Left lung (tissue), 10 donors: ENCODE measurements around the gene ARHGEF4. TPM values are rescaled to one million over a fixed set of nuclear protein-coding genes. Genes with fewer than 3 reads are reported as not detected.

Source experiments
- ATAC-seq: fragments of 200-7000 bp; cut with Tn5 transposase; one replicate; pipeline ENCODE4 v1.9.1; 2020; ENCODE audit warnings: moderate library complexity
- DNase-seq, 4 donors: peaks; one replicate each; pipeline ENCODE4 v3.0.0-alpha.2; 2013 to 2020
- H3K27ac ChIP-seq, 2 donors: fragments of 200-600 bp; sonication (generic) in 1 of 2; one replicate each; pipeline versions ENCODE4 v1.5.0 to v1.8.0; 2020 to 2021
- H3K27me3 ChIP-seq, 2 donors: fragments of 200-600 bp; sonication (generic) in 1 of 2; one replicate each; pipeline versions ENCODE4 v1.5.0 to v1.8.0; 2020 to 2021
- H3K36me3 ChIP-seq, 2 donors: fragments of 200-600 bp; sonication (generic) in 1 of 2; one replicate each; pipeline versions ENCODE4 v1.5.0 to v1.8.0; 2020 to 2021
- H3K4me1 ChIP-seq, 2 donors: fragments of 200-600 bp; one replicate each; pipeline ENCODE4 v1.8.0; 2021
- H3K4me3 ChIP-seq, 2 donors: fragments of 200-600 bp; sonication (generic) in 1 of 2; one replicate each; pipeline versions ENCODE4 v1.5.0 to v1.8.0; 2020 to 2021; ENCODE audit warnings: mild to moderate bottlenecking in 1 of 2
- H3K9me3 ChIP-seq, 2 donors: fragments of 200-600 bp; sonication (generic) in 1 of 2; one replicate each; pipeline versions ENCODE4 v1.5.0 to v1.8.0; 2020 to 2021
- CTCF ChIP-seq, 2 donors: fragments of 200-600 bp; sonication (generic) in 1 of 2; IDR thresholded peaks; one replicate each; pipeline versions ENCODE4 v1.5.0 to v1.8.0; 2021; ENCODE audit warnings: antibody characterized with exemption in 2 of 2
- intact Hi-C, 2 donors: fragments of 100-400 bp; cut with DNase I; formaldehyde crosslinking; loops; one replicate each; pipeline versions ENCODE4 v1.11.2 to v1.14.2; 2022
- polyA plus RNA-seq, 6 donors: library from polyadenylated mRNA; unstranded; fragments of 120-200 nt; gene quantifications; one replicate each; pipeline ENCODE4 v1.2.1, GENCODE V29; 2013; ENCODE audit not compliant: insufficient read length in 6 of 6
- total RNA-seq, 2 donors: library from RNA; stranded (reverse); fragmentation: NEBNext Ultra II Directional; extraction: Animal tissue kit (Norgen Biotek cat#: 25700); gene quantifications; one replicate each; pipeline ENCODE4 v1.2.1, GENCODE V29; 2021
- donor health status: DM: no; HTN: yes; CAD: no.
- donor health status: DM: no; HTN: no; CAD: no.

ARHGEF4 gene
- total and polyA plus RNA-seq, 8 donors, result 1.7 to 4.3 (median 2.8) TPM

- Histone ChIP-seq H3K27ac (no peak overlapping the region), H3K27me3 (peaks cover 0 to 7% of the 10 kb centered on the region in 2 donors), H3K4me3 (no peak overlapping the region), H3K9me3 (no peaks in the 10 kb centered on the region), H3K4me1 (no peaks in the 10 kb centered on the region), H3K36me3 (no peaks in the 10 kb centered on the region)
- intact Hi-C loops, result no loop called here
- no peak for TF ChIP-seq CTCF (IDR thresholded peaks at IDR 0.05)
- DNase-seq (no peak), ATAC-seq (no peak)
Observed at GRCh38 chr2:130808482-130809268, 28.0 kb upstream of the ARHGEF4 start.

GRCh38 chr2:130810490-130810889, 26.2 kb upstream of the ARHGEF4 start:
- no peaks in the 10 kb centered on the region for H3K9me3 ChIP-seq
- intact Hi-C loops, result no loop called here
- TF ChIP-seq CTCF (IDR thresholded peaks at IDR 0.05), result no peak

GRCh38 chr2:130813722-130814121, 23.0 kb upstream of the ARHGEF4 start:
- peaks cover 0 to 20% of the 10 kb centered on the region in 2 donors for H3K27me3 ChIP-seq
- no peak for TF ChIP-seq CTCF (IDR thresholded peaks at IDR 0.05)
- no peak overlapping the region for H3K4me3 ChIP-seq
- H3K9me3 ChIP-seq, result no peaks in the 10 kb centered on the region
- DNase-seq (no peak), ATAC-seq (no peak)
- no peak overlapping the region for H3K27ac ChIP-seq
- no peaks in the 10 kb centered on the region for H3K36me3 ChIP-seq
- intact Hi-C loops, result no loop called here
- no peaks in the 10 kb centered on the region for H3K4me1 ChIP-seq

More at GRCh38 chr2:130810490-130810889, 26.2 kb upstream of the ARHGEF4 start:
- DNase-seq, result no peak
- H3K36me3 ChIP-seq, result no peaks in the 10 kb centered on the region
- ATAC-seq, result no peak
- H3K4me1 ChIP-seq, result no peaks in the 10 kb centered on the region
- no peak overlapping the region for H3K4me3 ChIP-seq
- no peak overlapping the region for H3K27ac ChIP-seq
- H3K27me3 ChIP-seq, result peaks cover 0 to 11% of the 10 kb centered on the region in 2 donors

GRCh38 chr2:130814931-130815680, 21.6 kb upstream of the ARHGEF4 start:
- Histone ChIP-seq H3K4me3 (no peak overlapping the region), H3K4me1 (no peaks in the 10 kb centered on the region), H3K9me3 (no peaks in the 10 kb centered on the region), H3K27me3 (peaks cover 0 to 32% of the 10 kb centered on the region in 2 donors), H3K36me3 (no peaks in the 10 kb centered on the region), H3K27ac (no peak overlapping the region)
- DNase-seq, result no peak
- intact Hi-C loops, result no loop called here
- no peak for TF ChIP-seq CTCF (IDR thresholded peaks at IDR 0.05)
- no peak for ATAC-seq

GRCh38 chr2:130818809-130819208, 17.9 kb upstream of the ARHGEF4 start:
- ATAC-seq, result no peak
- Histone ChIP-seq H3K27me3 (peaks cover 0 to 32% of the 10 kb centered on the region in 2 donors), H3K27ac (no peak overlapping the region), H3K4me1 (no peaks in the 10 kb centered on the region), H3K4me3 (no peak overlapping the region), H3K9me3 (no peaks in the 10 kb centered on the region), H3K36me3 (no peaks in the 10 kb centered on the region)
- no peak for DNase-seq
- intact Hi-C loops, result no loop called here
- TF ChIP-seq CTCF (IDR thresholded peaks at IDR 0.05), result no peak
